ENCODE measurements around the gene PRKG1.

GRCh38 chr10:51204066-51204465 lies 129.8 kb downstream of the PRKG1 start:
- TF ChIP-seq CTCF (IDR thresholded peaks at IDR 0.05) (no peak), POLR2A (IDR thresholded peaks at IDR 0.05) (no peak)
